GM18526 (cell line): ENCODE results near the gene MSI2.

Source experiments
- POLR2A ChIP-seq: IDR thresholded peaks from 3 replicates; pipeline ENCODE4 v1.6.1; 2011; ENCODE audit not compliant: insufficient read length; ENCODE audit errors: extremely low read depth

The MSI2 gene

GRCh38 chr17:57603546-57603945 is 347.2 kb downstream of the MSI2 start:
- TF ChIP-seq POLR2A, result no peak

DNA sequence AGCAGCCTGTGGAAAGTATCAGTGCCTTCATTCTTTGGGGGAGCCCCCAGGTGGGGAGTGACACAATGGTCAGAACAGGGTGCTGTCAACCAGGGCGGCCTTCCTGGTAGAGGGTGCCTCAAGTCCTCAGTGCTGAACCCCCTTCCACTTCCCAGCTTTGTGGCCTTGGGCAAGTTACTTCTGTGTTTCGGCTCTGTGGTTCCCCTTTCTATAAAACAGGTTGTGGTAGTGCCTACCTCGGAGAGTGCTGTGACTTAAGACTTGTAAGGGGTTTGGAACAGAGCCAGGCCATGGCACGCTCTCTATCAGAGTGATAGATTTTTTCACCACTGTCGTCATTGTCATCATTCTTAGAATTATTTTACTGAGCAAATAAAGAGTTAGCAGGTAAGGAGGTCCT is 347.7 kb downstream of the MSI2 start:
- TF ChIP-seq POLR2A, result no peak

- no peak for TF ChIP-seq POLR2A
These were observed 348.7 kb downstream of the MSI2 start for GRCh38 chr17:57604771-57605674.

GRCh38 chr17:57605675-57606105 is 349.4 kb downstream of the MSI2 start:
- TF ChIP-seq POLR2A, result no peak

DNA sequence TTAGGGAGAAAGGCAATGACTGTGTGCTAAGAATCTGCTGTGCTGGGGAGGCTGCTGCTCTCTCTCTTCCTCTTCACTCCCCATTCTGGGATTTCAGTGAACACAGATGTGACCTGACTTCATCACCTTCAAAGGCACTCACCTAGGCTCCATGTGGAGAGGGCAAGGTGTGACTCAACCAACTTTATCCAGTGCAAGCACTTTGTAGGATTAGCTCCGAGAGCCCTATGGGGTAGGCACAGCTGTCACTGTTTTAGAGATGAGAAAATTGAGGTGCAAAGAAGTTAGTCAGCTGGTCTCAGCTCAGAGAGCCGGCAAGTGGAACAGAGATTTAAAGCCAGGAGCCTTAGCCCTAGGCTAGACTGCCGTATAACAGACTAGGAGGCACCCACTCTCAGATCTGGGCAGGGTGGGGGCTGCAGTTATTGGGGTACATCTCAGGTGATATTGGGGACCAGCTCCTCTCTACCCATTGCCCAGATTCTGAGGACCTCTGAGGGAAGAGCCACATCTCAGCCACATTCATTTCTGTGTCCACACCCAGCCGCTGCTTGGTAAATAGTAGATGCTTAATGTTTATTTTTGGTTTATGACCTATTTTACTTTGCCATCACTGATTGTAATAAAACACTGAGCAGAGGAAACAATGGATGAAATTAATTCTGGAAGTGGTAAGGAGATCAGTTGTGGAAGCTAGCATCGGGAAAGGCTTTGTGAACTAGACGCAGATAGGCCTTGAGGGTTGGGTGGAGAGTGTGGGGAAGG is 350.0 kb downstream of the MSI2 start:
- no peak for TF ChIP-seq POLR2A

GRCh38 chr17:57607553-57608120 is 351.3 kb downstream of the MSI2 start:
- no peak for TF ChIP-seq POLR2A

DNA sequence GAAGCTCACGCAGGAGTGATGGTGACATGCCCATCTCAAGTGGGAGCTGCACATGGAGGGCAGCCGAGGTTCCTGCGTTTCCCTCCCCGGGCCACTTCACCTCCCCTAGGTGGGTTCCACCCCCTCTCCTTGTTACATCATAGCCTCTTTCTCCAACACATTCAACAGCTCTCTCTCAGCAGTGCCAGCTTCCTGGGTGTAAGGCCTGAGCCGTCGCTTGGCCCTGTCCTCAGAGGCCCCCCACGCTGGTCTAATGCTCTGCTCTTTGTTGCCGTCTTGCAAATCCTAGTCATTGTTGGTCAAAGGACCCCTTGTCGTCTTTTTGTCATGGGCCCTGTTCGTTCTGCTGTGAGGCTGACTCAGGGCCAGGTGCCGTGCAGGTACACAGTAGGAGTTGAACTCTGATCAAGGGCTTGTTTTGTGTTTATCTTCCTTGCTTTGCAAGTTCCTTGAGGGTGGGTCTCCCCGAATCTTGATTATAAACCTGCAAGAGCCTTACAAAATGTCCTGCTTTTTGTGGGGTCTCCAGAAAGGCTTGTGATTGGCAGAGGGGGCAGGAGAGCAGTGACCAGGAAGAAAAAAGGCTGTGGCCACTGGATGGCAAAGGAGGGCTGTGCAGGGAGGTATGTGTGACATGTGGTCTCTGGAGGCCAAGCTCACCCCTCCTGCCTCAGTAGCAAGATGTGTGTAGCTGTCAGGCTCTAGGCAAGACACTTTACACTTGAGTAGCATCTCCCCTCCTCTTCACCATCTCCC is 352.2 kb downstream of the MSI2 start:
- no peak for TF ChIP-seq POLR2A

GRCh38 chr17:57609125-57609877 is 353.0 kb downstream of the MSI2 start:
- TF ChIP-seq POLR2A, result no peak

DNA sequence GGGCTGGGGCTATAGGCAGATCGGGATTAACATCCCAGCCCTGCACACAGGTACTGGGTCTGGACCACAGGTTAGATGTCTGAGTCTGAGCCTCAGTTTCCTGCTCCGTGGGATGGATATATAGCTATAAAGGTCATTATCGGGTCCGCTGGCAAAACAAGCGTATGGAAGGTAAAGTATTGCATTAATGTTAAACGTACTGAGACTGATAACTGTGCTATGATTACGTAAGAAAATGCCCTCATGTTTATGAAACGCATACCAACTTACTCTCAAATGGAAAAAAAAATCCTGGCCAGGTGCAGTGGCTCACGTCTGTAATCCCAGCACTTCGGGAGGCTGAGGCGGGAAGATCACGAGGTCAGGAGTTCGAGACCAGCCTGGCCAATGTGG is 353.6 kb downstream of the MSI2 start:
- no peak for TF ChIP-seq POLR2A

- no peak for TF ChIP-seq POLR2A
These were observed 356.1 kb downstream of the MSI2 start for GRCh38 chr17:57612202-57613071.

DNA sequence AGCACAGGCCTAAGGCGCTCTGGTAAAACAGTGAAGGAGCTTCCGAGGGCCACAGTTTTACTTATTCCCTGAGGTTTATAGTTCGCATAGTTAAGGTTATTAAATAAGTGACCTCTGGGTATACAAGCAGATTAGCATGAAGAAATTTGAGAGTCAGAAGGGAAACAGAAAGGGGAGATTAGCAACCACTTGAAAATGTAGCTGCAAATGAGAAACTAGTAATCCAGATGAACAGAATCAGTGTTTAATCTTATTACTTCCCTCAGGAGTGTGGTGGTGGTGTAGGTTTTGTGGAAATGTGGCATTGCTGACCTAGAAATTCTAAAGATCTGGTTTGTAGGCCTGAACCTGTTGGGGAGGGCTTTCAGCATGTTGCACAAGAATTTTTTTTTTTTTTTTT is 358.4 kb downstream of the MSI2 start:
- TF ChIP-seq POLR2A, result no peak

- no peak for TF ChIP-seq POLR2A
These were observed 359.8 kb downstream of the MSI2 start for GRCh38 chr17:57615836-57616757.
